GM23338 (cell line): ENCODE measurements around the gene SIAH1. TPM values are rescaled to one million over a fixed set of nuclear protein-coding genes. Genes with fewer than 3 reads are reported as not detected.

ENCODE experiments used
- ATAC-seq: fragments of 200-7000 bp; cut with Tn5 transposase; 3 replicates; pipeline ENCODE4 v1.9.1; 2020
- DNase-seq: peaks from one replicate; pipeline ENCODE4 v3.0.0-alpha.2; 2015; ENCODE audit warnings: low spot score
- H2AFZ ChIP-seq: fragments of 200-600 bp; sonication (generic); 2 replicates; pipeline ENCODE4 v1.8.0; 2016; ENCODE audit warnings: antibody characterized with exemption, mild to moderate bottlenecking, moderate library complexity
- H3F3A ChIP-seq: fragments of 200-600 bp; sonication (generic); replicated peaks from 2 replicates; pipeline ENCODE4 v1.8.0; 2017; ENCODE audit warnings: antibody characterized with exemption, mixed run types, low read depth
- H3K27ac ChIP-seq: fragments of 200-600 bp; sonication (generic); 2 replicates; pipeline ENCODE4 v1.6.1; 2016; ENCODE audit warnings: low read depth
- H3K27me3 ChIP-seq: fragments of 200-600 bp; sonication (generic); 2 replicates; pipeline ENCODE4 v1.8.0; 2016; ENCODE audit warnings: mild to moderate bottlenecking, mixed run types, moderate library complexity; ENCODE audit not compliant: insufficient read depth
- H3K36me3 ChIP-seq: fragments of 200-600 bp; sonication (generic); 2 replicates; pipeline ENCODE4 v1.8.0; 2016; ENCODE audit warnings: mild to moderate bottlenecking; ENCODE audit not compliant: insufficient read depth
- H3K4me1 ChIP-seq: fragments of 200-600 bp; sonication (generic); 2 replicates; pipeline ENCODE4 v1.8.0; 2016; ENCODE audit warnings: mild to moderate bottlenecking, moderate library complexity; ENCODE audit not compliant: insufficient read depth
- H3K4me2 ChIP-seq: fragments of 200-600 bp; sonication (generic); 2 replicates; pipeline ENCODE4 v1.7.1; 2017; ENCODE audit warnings: mixed run types
- H3K4me3 ChIP-seq: fragments of 200-600 bp; sonication (generic); 2 replicates; pipeline ENCODE4 v1.6.1; 2016; ENCODE audit warnings: mixed run types
- H3K79me2 ChIP-seq: fragments of 200-600 bp; sonication (generic); replicated peaks from 2 replicates; pipeline ENCODE4 v1.8.0; 2017; ENCODE audit warnings: mild to moderate bottlenecking; ENCODE audit not compliant: insufficient read depth
- H3K9me2 ChIP-seq: fragments of 200-600 bp; sonication (generic); 2 replicates; pipeline ENCODE4 v1.8.0; 2017; ENCODE audit not compliant: insufficient read depth
- H4K20me1 ChIP-seq: fragments of 200-600 bp; sonication (generic); replicated peaks from 2 replicates; pipeline ENCODE4 v1.8.0; 2017; ENCODE audit warnings: mild to moderate bottlenecking; ENCODE audit not compliant: insufficient read depth
- H3K27ac Mint-ChIP-seq: 2 replicates; pipeline ENCODE4 v1.8.0; 2020; ENCODE audit warnings: inconsistent platforms, mild to moderate bottlenecking, moderate library complexity, mixed read lengths
- H3K27me3 Mint-ChIP-seq: 3 replicates; pipeline ENCODE4 v1.8.0; 2022; ENCODE audit warnings: low read depth, mild to moderate bottlenecking, moderate library complexity, mixed read lengths, inconsistent platforms; ENCODE audit not compliant: insufficient read depth, poor library complexity
- H3K36me3 Mint-ChIP-seq: 3 replicates; pipeline ENCODE4 v1.8.0; 2021; ENCODE audit warnings: low read depth, mild to moderate bottlenecking, inconsistent platforms, moderate library complexity, mixed read lengths
- H3K4me1 Mint-ChIP-seq: 3 replicates; pipeline ENCODE4 v1.8.0; 2020; ENCODE audit warnings: mild to moderate bottlenecking, inconsistent platforms, mixed read lengths
- H3K4me3 Mint-ChIP-seq: 3 replicates; pipeline ENCODE4 v1.8.0; 2021; ENCODE audit warnings: moderate library complexity, mild to moderate bottlenecking, inconsistent platforms, mixed read lengths
- H3K9me3 Mint-ChIP-seq: 3 replicates; pipeline ENCODE4 v1.8.0; 2020; ENCODE audit warnings: moderate library complexity, mild to moderate bottlenecking, inconsistent platforms, mixed read lengths
- EZH2 ChIP-seq: fragments of 200-600 bp; sonication (generic); IDR thresholded peaks from one replicate; pipeline ENCODE4 v1.8.0; 2017; ENCODE audit warnings: antibody characterized with exemption, mild to moderate bottlenecking, low read depth; ENCODE audit not compliant: unreplicated experiment
- EZH2phosphoT487 ChIP-seq: fragments of 200-600 bp; sonication (generic); IDR thresholded peaks from one replicate; pipeline ENCODE4 v1.8.1; 2018; ENCODE audit warnings: antibody characterized with exemption; ENCODE audit not compliant: unreplicated experiment
- JUNB ChIP-seq: IDR thresholded peaks from one replicate; pipeline ENCODE4 v1.6.1; 2016; ENCODE audit warnings: antibody characterized with exemption; ENCODE audit not compliant: unreplicated experiment
- ZNF114 ChIP-seq: fragments of 250-450 bp; sonication (Bioruptor Pico); IDR thresholded peaks from 2 replicates; pipeline ENCODE4 v1.5.0; 2020; ENCODE audit warnings: mild to moderate bottlenecking, moderate library complexity
- ZNF331 ChIP-seq: fragments of 250-450 bp; sonication (Bioruptor Pico); IDR thresholded peaks from 2 replicates; pipeline ENCODE4 v1.5.0; 2020; ENCODE audit warnings: low read depth, mild to moderate bottlenecking, moderate library complexity
- polyA plus RNA-seq: library from polyadenylated mRNA; unstranded; fragments of >200 nt; fragmentation: Nextera tagmentation; extraction: Ambion mirVana; gene quantifications from 2 replicates; pipeline ENCODE4 v1.2.1, GENCODE V29; 2016
- total RNA-seq: library from RNA; depleted of rRNA; stranded (reverse); fragments of >200 nt; shearing (Covaris generic); gene quantifications from 2 replicates; pipeline ENCODE4 v1.2.3, GENCODE V29; 2014
- TF ChIP-seq, protein P1 (sequence below): fragments of 250-450 bp; sonication (Bioruptor Pico); IDR thresholded peaks from 2 replicates; pipeline ENCODE4 v1.5.0; 2020; ENCODE audit warnings: mild to moderate bottlenecking, moderate library complexity
- TF ChIP-seq, protein P2 (sequence below), 2 experiments: fragments of 200-600 bp in 1 of 2; sonication (generic) in 1 of 2; conservative IDR thresholded peaks; 2 replicates each; pipeline versions ENCODE4 v1.5.1 to v1.6.1; 2016 to 2017; ENCODE audit warnings: antibody characterized with exemption in 2 of 2, low read depth in 2 of 2, mild to moderate bottlenecking in 2 of 2, moderate library complexity in 1 of 2
- TF ChIP-seq, protein P3 (sequence below): IDR thresholded peaks from one replicate; pipeline ENCODE4 v1.6.1; 2018; ENCODE audit warnings: antibody characterized with exemption; ENCODE audit not compliant: unreplicated experiment

The SIAH1 gene
- total and polyA plus RNA-seq, 2 experiments from 2014 or later = 42.0 to 52.7 TPM

DNA sequence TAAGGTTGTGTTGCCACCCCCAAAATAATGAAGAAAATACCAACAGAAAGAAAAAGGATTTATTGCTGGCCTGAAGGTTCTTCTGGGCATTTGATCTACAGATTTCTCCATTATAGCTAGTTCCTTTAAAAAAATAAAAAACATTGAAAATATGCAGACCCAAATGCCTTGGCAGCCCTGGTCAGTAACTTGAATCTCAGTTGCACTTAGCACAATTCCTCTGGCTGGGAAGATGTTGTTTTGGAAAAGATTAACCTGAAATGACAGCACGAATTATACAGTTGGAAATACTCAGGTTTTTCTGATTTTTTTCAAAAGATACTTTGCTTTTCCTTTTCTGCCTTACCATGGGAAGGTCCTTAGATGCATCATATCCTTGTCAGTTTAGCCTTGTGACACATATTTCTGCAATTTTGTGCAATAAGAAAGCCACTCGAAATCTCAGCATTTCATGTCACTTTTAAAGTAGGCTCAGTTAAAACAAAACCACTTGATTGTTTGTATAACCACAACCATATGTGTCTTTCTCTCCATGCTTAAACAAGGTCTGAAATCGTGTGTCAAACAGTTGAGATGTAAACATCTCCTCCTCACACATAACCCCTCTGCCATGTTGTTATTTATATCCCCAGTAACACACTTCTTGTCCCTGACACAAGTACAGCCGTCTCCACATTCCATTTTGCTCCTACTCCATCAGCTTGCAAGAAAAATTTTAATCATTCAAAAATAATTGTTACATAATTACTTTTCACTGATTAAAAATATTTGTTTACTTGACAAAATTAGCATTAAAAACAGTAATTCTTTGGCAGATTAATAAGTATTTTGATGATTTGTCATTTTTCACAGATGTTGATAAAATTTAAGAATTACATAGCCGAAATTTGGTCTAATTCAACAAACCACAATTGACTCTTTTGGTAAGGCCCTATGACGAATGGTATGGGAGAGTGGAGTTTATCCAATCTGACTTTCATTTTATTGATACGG is 61.1 kb downstream of the SIAH1 start (continued):
- TF ChIP-seq, protein P1, sequence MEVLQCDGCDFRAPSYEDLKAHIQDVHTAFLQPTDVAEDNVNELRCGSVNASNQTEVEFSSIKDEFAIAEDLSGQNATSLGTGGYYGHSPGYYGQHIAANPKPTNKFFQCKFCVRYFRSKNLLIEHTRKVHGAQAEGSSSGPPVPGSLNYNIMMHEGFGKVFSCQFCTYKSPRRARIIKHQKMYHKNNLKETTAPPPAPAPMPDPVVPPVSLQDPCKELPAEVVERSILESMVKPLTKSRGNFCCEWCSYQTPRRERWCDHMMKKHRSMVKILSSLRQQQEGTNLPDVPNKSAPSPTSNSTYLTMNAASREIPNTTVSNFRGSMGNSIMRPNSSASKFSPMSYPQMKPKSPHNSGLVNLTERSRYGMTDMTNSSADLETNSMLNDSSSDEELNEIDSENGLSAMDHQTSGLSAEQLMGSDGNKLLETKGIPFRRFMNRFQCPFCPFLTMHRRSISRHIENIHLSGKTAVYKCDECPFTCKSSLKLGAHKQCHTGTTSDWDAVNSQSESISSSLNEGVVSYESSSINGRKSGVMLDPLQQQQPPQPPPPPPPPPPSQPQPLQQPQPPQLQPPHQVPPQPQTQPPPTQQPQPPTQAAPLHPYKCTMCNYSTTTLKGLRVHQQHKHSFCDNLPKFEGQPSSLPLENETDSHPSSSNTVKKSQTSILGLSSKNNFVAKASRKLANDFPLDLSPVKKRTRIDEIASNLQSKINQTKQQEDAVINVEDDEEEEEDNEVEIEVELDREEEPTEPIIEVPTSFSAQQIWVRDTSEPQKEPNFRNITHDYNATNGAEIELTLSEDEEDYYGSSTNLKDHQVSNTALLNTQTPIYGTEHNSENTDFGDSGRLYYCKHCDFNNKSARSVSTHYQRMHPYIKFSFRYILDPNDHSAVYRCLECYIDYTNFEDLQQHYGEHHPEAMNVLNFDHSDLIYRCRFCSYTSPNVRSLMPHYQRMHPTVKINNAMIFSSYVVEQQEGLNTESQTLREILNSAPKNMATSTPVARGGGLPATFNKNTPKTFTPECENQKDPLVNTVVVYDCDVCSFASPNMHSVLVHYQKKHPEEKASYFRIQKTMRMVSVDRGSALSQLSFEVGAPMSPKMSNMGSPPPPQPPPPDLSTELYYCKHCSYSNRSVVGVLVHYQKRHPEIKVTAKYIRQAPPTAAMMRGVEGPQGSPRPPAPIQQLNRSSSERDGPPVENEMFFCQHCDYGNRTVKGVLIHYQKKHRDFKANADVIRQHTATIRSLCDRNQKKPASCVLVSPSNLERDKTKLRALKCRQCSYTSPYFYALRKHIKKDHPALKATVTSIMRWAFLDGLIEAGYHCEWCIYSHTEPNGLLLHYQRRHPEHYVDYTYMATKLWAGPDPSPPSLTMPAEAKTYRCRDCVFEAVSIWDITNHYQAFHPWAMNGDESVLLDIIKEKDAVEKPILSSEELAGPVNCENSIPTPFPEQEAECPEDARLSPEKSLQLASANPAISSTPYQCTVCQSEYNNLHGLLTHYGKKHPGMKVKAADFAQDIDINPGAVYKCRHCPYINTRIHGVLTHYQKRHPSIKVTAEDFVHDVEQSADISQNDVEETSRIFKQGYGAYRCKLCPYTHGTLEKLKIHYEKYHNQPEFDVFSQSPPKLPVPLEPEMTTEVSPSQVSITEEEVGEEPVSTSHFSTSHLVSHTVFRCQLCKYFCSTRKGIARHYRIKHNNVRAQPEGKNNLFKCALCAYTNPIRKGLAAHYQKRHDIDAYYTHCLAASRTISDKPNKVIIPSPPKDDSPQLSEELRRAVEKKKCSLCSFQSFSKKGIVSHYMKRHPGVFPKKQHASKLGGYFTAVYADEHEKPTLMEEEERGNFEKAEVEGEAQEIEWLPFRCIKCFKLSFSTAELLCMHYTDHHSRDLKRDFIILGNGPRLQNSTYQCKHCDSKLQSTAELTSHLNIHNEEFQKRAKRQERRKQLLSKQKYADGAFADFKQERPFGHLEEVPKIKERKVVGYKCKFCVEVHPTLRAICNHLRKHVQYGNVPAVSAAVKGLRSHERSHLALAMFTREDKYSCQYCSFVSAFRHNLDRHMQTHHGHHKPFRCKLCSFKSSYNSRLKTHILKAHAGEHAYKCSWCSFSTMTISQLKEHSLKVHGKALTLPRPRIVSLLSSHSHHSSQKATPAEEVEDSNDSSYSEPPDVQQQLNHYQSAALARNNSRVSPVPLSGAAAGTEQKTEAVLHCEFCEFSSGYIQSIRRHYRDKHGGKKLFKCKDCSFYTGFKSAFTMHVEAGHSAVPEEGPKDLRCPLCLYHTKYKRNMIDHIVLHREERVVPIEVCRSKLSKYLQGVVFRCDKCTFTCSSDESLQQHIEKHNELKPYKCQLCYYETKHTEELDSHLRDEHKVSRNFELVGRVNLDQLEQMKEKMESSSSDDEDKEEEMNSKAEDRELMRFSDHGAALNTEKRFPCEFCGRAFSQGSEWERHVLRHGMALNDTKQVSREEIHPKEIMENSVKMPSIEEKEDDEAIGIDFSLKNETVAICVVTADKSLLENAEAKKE = no peak
- TF ChIP-seq EZH2 (no peak), JUNB (no peak)

DNA sequence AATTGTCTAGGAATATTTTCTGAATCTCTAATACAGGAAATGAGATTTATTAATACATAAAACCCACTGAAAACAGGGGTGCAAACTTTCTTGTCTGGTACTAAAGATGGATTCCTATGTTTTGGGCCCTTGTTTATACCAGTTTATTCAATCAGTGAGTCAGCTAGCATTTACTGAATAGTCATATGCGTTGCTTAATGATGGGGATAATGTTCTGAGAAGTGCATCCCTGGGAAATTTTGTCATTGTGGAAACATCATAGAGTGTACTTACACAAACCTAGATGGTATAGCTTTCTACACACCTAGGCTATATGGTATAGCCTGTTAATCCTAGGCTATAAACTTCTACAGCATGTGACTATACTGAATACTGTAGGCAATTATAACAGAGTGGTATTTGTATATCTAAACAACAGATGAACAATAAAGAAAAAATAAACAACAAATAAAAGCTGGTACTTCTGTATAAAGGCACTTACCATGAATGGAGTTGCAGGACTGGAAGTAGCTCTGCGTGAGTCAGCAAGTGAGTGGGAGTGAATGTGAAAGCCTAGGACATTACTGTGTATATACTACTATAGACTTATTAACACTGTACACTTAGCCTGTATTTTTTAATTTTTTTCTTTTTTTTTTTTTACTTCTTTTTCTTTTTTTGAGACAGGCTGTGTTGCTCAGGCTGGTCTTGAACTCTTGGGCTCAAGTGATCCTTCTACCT is 63.7 kb downstream of the SIAH1 start:
- H3K4me1 Mint-ChIP-seq = peaks cover 21% of the 10 kb centered on the region
- no peaks in the 10 kb centered on the region for H3K36me3 ChIP-seq
- H3K9me3 Mint-ChIP-seq = no peaks in the 10 kb centered on the region; the same call in 2 of the 3 replicates
- no peaks in the 10 kb centered on the region for H3K27me3 Mint-ChIP-seq
- ATAC-seq (no peak), DNase-seq (no peak)
- H3F3A ChIP-seq = peaks cover 14% of the 10 kb centered on the region; the same call in 1 of the 2 replicates
- no peak overlapping the region for H3K27ac ChIP-seq
- H2AFZ ChIP-seq = no peak overlapping the region
- H4K20me1 ChIP-seq = no peaks in the 10 kb centered on the region
- H3K79me2 ChIP-seq = no peaks in the 10 kb centered on the region
- peaks cover 16% of the 10 kb centered on the region for H3K4me1 ChIP-seq
- H3K4me2 ChIP-seq = no peak overlapping the region
- no peak overlapping the region for H3K4me3 ChIP-seq
- no peak overlapping the region for H3K4me3 Mint-ChIP-seq
- H3K27ac Mint-ChIP-seq = no peak overlapping the region
- no peaks in the 10 kb centered on the region for H3K9me2 ChIP-seq
- H3K36me3 Mint-ChIP-seq = peaks cover 3% of the 10 kb centered on the region; the same call in 2 of the 3 replicates
- H3K27me3 ChIP-seq = no peaks in the 10 kb centered on the region
- TF ChIP-seq ZNF114 = no peak
- no peak for TF ChIP-seq EZH2phosphoT487
- no peak for TF ChIP-seq ZNF331 (CRISPR knock-in tag)
- TF ChIP-seq, protein P2, sequence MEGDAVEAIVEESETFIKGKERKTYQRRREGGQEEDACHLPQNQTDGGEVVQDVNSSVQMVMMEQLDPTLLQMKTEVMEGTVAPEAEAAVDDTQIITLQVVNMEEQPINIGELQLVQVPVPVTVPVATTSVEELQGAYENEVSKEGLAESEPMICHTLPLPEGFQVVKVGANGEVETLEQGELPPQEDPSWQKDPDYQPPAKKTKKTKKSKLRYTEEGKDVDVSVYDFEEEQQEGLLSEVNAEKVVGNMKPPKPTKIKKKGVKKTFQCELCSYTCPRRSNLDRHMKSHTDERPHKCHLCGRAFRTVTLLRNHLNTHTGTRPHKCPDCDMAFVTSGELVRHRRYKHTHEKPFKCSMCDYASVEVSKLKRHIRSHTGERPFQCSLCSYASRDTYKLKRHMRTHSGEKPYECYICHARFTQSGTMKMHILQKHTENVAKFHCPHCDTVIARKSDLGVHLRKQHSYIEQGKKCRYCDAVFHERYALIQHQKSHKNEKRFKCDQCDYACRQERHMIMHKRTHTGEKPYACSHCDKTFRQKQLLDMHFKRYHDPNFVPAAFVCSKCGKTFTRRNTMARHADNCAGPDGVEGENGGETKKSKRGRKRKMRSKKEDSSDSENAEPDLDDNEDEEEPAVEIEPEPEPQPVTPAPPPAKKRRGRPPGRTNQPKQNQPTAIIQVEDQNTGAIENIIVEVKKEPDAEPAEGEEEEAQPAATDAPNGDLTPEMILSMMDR (conservative IDR thresholded peaks at IDR 0.05; ENCODE audit: low read depth in 2 of 2) = no peak
- no peak for TF ChIP-seq EZH2
- TF ChIP-seq, protein P3, sequence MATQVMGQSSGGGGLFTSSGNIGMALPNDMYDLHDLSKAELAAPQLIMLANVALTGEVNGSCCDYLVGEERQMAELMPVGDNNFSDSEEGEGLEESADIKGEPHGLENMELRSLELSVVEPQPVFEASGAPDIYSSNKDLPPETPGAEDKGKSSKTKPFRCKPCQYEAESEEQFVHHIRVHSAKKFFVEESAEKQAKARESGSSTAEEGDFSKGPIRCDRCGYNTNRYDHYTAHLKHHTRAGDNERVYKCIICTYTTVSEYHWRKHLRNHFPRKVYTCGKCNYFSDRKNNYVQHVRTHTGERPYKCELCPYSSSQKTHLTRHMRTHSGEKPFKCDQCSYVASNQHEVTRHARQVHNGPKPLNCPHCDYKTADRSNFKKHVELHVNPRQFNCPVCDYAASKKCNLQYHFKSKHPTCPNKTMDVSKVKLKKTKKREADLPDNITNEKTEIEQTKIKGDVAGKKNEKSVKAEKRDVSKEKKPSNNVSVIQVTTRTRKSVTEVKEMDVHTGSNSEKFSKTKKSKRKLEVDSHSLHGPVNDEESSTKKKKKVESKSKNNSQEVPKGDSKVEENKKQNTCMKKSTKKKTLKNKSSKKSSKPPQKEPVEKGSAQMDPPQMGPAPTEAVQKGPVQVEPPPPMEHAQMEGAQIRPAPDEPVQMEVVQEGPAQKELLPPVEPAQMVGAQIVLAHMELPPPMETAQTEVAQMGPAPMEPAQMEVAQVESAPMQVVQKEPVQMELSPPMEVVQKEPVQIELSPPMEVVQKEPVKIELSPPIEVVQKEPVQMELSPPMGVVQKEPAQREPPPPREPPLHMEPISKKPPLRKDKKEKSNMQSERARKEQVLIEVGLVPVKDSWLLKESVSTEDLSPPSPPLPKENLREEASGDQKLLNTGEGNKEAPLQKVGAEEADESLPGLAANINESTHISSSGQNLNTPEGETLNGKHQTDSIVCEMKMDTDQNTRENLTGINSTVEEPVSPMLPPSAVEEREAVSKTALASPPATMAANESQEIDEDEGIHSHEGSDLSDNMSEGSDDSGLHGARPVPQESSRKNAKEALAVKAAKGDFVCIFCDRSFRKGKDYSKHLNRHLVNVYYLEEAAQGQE = no peak
